MM.1S (cell line): Measurements from ENCODE around the gene MRPL42.
"Not testable (repeated sequence)": the region's sequence is repeated elsewhere in the genome, so short reads cannot be mapped to it uniquely, and the experiment has no call there.

ENCODE experiments used
- DNase-seq: peaks from one replicate; pipeline ENCODE4 v3.0.0-alpha.2; 2015
- H2AFZ ChIP-seq: fragments of 300-600 bp; sonication (generic); 2 replicates; pipeline ENCODE4 v1.6.0; 2016; ENCODE audit warnings: antibody characterized with exemption, low read length
- H3F3A ChIP-seq: fragments of 300-600 bp; sonication (generic); 2 replicates; pipeline ENCODE4 v1.6.1; 2016; ENCODE audit warnings: mild to moderate bottlenecking, antibody characterized with exemption, low read length, moderate library complexity, mixed read lengths; ENCODE audit not compliant: insufficient read depth
- H3K27ac ChIP-seq: fragments of 300-600 bp; sonication (generic); 2 replicates; pipeline ENCODE4 v1.5.1; 2016; ENCODE audit warnings: mild to moderate bottlenecking, low read length
- H3K27me3 ChIP-seq: fragments of 300-600 bp; sonication (generic); replicated peaks from 2 replicates; pipeline ENCODE4 v1.6.0; 2016; ENCODE audit warnings: low read length; ENCODE audit not compliant: insufficient read depth
- H3K36me3 ChIP-seq: fragments of 300-600 bp; sonication (generic); replicated peaks from 2 replicates; pipeline ENCODE4 v1.6.1; 2016; ENCODE audit warnings: mild to moderate bottlenecking, low read length, mixed read lengths; ENCODE audit not compliant: insufficient read depth
- H3K4me1 ChIP-seq: fragments of 300-600 bp; sonication (generic); 2 replicates; pipeline ENCODE4 v1.6.1; 2016; ENCODE audit warnings: low read length, mixed read lengths
- H3K4me2 ChIP-seq: fragments of 300-600 bp; sonication (generic); 2 replicates; pipeline ENCODE4 v1.6.0; 2016; ENCODE audit warnings: low read depth, low read length
- H3K4me3 ChIP-seq: fragments of 300-600 bp; sonication (generic); 2 replicates; pipeline ENCODE4 v1.5.1; 2016; ENCODE audit warnings: low read length, mixed read lengths
- H3K79me2 ChIP-seq: fragments of 300-600 bp; sonication (generic); 2 replicates; pipeline ENCODE4 v1.6.1; 2016; ENCODE audit warnings: mixed run types, low read length, mixed read lengths
- H3K9ac ChIP-seq: fragments of 300-600 bp; sonication (generic); 2 replicates; pipeline ENCODE4 v1.6.1; 2016; ENCODE audit warnings: low read length, mixed read lengths
- H3K9me2 ChIP-seq: fragments of 300-600 bp; sonication (generic); replicated peaks from 2 replicates; pipeline ENCODE4 v1.6.1; 2016; ENCODE audit warnings: mild to moderate bottlenecking, low read length, mixed read lengths; ENCODE audit not compliant: insufficient read depth
- H3K9me3 ChIP-seq: fragments of 300-600 bp; sonication (generic); replicated peaks from 2 replicates; pipeline ENCODE4 v1.6.1; 2016; ENCODE audit warnings: mild to moderate bottlenecking, low read length, mixed read lengths; ENCODE audit not compliant: insufficient read depth
- H4K20me1 ChIP-seq: fragments of 300-600 bp; sonication (generic); 2 replicates; pipeline ENCODE4 v1.6.1; 2016; ENCODE audit warnings: mild to moderate bottlenecking, low read length, moderate library complexity, mixed read lengths; ENCODE audit not compliant: insufficient read depth
- EZH2 ChIP-seq: fragments of 300-600 bp; sonication (generic); optimal IDR thresholded peaks from 2 replicates; pipeline ENCODE3; 2017; ENCODE audit warnings: low read depth, mild to moderate bottlenecking, antibody characterized with exemption, low read length, mixed read lengths
- EZH2phosphoT487 ChIP-seq: fragments of 300-600 bp; sonication (generic); IDR thresholded peaks from 2 replicates; pipeline ENCODE4 v1.6.1; 2018; ENCODE audit warnings: antibody characterized with exemption, low read length
- TF ChIP-seq, protein P1 (sequence below): fragments of 300-600 bp; sonication (generic); IDR thresholded peaks from 2 replicates; pipeline ENCODE4 v1.5.1; 2016; ENCODE audit warnings: antibody characterized with exemption, low read length, mixed read lengths

MRPL42 gene

DNA sequence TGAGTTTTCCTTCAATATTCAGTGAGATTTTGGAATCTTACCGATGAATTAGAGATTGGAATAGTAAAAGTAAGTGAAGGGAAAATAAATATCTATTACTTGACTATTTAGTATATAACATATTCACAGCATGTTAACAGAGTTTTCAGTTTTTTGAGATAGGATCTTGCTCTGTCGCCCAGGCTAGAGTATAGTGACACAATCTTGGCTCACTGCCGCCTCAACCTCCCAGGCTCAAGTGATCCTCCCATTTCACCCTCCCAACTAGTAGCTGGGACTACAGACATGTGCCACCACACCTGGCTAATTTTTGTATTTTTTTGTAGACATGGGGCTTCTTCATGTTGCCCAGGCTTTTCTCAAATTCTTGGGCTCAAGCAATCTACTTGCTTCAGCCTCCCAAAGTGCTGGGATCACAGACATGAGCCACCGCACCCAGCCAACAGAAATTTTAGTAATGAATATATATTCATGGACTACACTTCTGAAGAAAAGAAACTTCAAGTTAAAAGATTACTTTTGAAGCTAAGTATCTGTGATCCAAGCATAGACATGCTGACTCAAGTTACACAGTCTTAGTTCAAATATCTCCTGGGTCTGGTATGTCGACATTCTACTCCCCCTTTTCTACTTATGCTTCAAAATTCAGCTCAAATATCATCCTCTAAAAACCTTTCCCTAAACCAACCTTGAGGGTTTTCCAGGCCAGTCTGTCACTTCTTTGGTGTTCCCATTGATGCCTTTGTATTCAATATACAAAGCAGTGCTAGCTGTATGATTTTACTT is 39.3 kb upstream of the MRPL42 start:
- peaks cover 100% of the 10 kb centered on the region for H3K79me2 ChIP-seq
- H3K4me3 ChIP-seq = no peak overlapping the region
- no peak overlapping the region for H3K9ac ChIP-seq
- no peak overlapping the region for H2AFZ ChIP-seq
- peaks cover 19% of the 10 kb centered on the region for H3F3A ChIP-seq
- no peaks in the 10 kb centered on the region for H3K36me3 ChIP-seq
- no peak for TF ChIP-seq EZH2
- H3K9me3 ChIP-seq = no peaks in the 10 kb centered on the region
- 0 out of 2 replicates have a peak overlapping the region, but pooled peaks have one; percentile 2 for H3K4me2 ChIP-seq
- no peak overlapping the region for H3K27ac ChIP-seq
- DNase-seq = no peak
- peaks cover 36% of the 10 kb centered on the region for H3K4me1 ChIP-seq
- no peaks in the 10 kb centered on the region for H3K9me2 ChIP-seq
- H4K20me1 ChIP-seq = peaks cover 56% of the 10 kb centered on the region
- H3K27me3 ChIP-seq = no peaks in the 10 kb centered on the region

DNA sequence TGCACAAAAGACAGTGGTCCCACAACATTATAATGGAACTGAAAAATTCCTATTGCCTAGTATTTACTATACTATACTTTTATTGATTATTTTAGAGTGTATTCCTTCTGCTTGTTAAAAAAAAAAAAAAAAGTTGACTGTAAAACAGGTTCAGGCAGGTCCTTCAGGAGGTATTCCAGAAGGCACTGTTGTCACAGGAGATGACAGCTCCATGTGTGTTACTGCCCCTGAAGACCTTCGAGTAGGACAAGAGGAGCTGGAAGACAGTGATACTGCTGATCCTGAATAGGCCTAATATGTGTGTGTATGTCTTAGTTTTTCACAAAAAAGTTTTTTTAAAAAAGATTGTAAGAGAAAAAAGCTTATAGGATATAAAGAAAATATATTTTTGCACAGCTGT is 37.9 kb upstream of the MRPL42 start:
- H3K4me3 ChIP-seq = no peak overlapping the region
- no peak for TF ChIP-seq EZH2phosphoT487
- TF ChIP-seq, protein P1, sequence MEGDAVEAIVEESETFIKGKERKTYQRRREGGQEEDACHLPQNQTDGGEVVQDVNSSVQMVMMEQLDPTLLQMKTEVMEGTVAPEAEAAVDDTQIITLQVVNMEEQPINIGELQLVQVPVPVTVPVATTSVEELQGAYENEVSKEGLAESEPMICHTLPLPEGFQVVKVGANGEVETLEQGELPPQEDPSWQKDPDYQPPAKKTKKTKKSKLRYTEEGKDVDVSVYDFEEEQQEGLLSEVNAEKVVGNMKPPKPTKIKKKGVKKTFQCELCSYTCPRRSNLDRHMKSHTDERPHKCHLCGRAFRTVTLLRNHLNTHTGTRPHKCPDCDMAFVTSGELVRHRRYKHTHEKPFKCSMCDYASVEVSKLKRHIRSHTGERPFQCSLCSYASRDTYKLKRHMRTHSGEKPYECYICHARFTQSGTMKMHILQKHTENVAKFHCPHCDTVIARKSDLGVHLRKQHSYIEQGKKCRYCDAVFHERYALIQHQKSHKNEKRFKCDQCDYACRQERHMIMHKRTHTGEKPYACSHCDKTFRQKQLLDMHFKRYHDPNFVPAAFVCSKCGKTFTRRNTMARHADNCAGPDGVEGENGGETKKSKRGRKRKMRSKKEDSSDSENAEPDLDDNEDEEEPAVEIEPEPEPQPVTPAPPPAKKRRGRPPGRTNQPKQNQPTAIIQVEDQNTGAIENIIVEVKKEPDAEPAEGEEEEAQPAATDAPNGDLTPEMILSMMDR = no peak
- no peak for TF ChIP-seq EZH2
- H3K79me2 ChIP-seq = peaks cover 100% of the 10 kb centered on the region
- H3F3A ChIP-seq = peaks cover 19% of the 10 kb centered on the region
- no peaks in the 10 kb centered on the region for H3K9me3 ChIP-seq
- no peak overlapping the region for H3K9ac ChIP-seq
- H3K27ac ChIP-seq = no peak overlapping the region
- peaks cover 56% of the 10 kb centered on the region for H4K20me1 ChIP-seq
- H3K4me2 ChIP-seq = no peak overlapping the region
- no peaks in the 10 kb centered on the region for H3K27me3 ChIP-seq
- no peaks in the 10 kb centered on the region for H3K36me3 ChIP-seq
- no peak overlapping the region for H2AFZ ChIP-seq
- peaks cover 47% of the 10 kb centered on the region for H3K4me1 ChIP-seq
- H3K9me2 ChIP-seq = no peaks in the 10 kb centered on the region
- DNase-seq = no peak

- Histone ChIP-seq H3K9me2 (no peaks in the 10 kb centered on the region), H2AFZ (no peak overlapping the region), H3K27me3 (no peaks in the 10 kb centered on the region), H3K4me1 (peaks cover 44% of the 10 kb centered on the region), H3K9me3 (no peaks in the 10 kb centered on the region), H3K4me2 (no peak overlapping the region), H3K79me2 (peaks cover 100% of the 10 kb centered on the region), H3K9ac (no peak overlapping the region), H3F3A (peaks cover 23% of the 10 kb centered on the region), H3K4me3 (no peak overlapping the region), H4K20me1 (peaks cover 55% of the 10 kb centered on the region), H3K36me3 (no peaks in the 10 kb centered on the region), H3K27ac (no peak overlapping the region)
- no peak for DNase-seq
- TF ChIP-seq, protein P1 = no peak
- no peak for TF ChIP-seq EZH2
- no peak for TF ChIP-seq EZH2phosphoT487
Measured at GRCh38 chr12:93429852-93430251, 37.5 kb upstream of the MRPL42 start.

DNA sequence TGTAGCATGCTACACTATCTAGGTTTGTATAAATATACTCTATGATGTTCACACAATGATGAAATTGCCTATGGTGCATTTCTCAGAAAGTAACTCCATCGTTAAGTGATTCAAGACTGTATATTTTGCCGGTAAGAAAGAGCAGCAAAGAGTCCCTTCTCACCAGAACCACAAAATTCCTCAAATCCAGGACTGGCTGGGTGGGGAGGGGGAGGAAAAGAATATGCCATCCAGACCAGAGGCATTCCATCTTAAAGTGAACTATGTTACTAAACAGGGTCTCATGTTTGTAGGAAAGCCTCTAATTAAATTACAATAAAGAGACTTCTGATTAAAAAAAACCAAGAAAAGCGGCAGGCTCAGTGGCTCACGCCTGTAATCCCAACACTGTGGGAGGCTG is 37.0 kb upstream of the MRPL42 start:
- Histone ChIP-seq H3K9me2 (no peaks in the 10 kb centered on the region), H3K79me2 (peaks cover 100% of the 10 kb centered on the region), H3K9me3 (no peaks in the 10 kb centered on the region), H2AFZ (no peak overlapping the region), H3K4me2 (no peak overlapping the region), H3K27ac (no peak overlapping the region), H3K4me1 (peaks cover 44% of the 10 kb centered on the region), H3K36me3 (no peaks in the 10 kb centered on the region), H3K27me3 (no peaks in the 10 kb centered on the region), H3K9ac (no peak overlapping the region), H3K4me3 (no peak overlapping the region), H4K20me1 (peaks cover 51% of the 10 kb centered on the region), H3F3A (peaks cover 24% of the 10 kb centered on the region)
- no peak for DNase-seq
- TF ChIP-seq, protein P1 = no peak
- TF ChIP-seq EZH2 = no peak
- TF ChIP-seq EZH2phosphoT487 = no peak

DNA sequence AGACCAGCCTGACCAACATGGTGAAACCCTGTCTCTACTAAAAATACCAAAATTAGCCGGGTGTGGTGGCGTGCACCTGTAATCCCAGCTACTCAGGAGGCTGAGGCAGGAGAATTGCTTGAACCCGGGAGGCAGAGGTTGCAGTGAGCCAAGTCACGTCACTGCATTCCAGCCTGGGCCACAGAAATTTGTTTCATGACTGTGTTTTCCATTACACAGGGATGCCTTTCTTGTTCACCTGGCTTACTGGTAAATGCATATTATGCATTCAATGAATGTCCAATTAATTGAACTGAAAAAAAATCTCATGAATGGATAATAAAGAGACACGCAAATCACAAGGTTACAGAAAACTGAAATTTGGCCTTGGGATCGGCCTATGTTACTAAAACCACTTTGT is 35.3 kb upstream of the MRPL42 start:
- Histone ChIP-seq H4K20me1 (peaks cover 36% of the 10 kb centered on the region), H3K4me1 (peaks cover 47% of the 10 kb centered on the region), H3F3A (peaks cover 26% of the 10 kb centered on the region), H3K79me2 (peaks cover 100% of the 10 kb centered on the region)
- H3K36me3 ChIP-seq, H3K27ac ChIP-seq, H3K9me2 ChIP-seq, H2AFZ ChIP-seq, H3K9me3 ChIP-seq, H3K9ac ChIP-seq, H3K4me3 ChIP-seq, H3K27me3 ChIP-seq, DNase-seq, H3K4me2 ChIP-seq: not testable (repeated sequence)
